Breast epithelium (tissue), 4 donors: Measurements from ENCODE around the gene FBXO39. TPM values are rescaled to one million over a fixed set of nuclear protein-coding genes. Genes with fewer than 3 reads are reported as not detected.
A peak's percentile ranks its signal among the peaks of the same experiment; 100 is the strongest.

Experiments
- DNase-seq, 2 donors: peaks; one replicate each; pipeline ENCODE4 v3.0.0-alpha.2; 2019; ENCODE audit warnings: low spot score in 2 of 2
- H3K27ac ChIP-seq, 2 donors: fragments of 200-600 bp; sonication (generic) in 1 of 2; one replicate each; pipeline ENCODE4 v1.5.1; 2016 to 2019; ENCODE audit warnings: mild to moderate bottlenecking in 1 of 2
- H3K27me3 ChIP-seq, 2 donors: fragments of 200-600 bp; sonication (generic) in 1 of 2; one replicate each; pipeline versions ENCODE4 v1.5.1 to v1.6.0; 2017 to 2019; ENCODE audit warnings: control low read depth in 1 of 2, mild to moderate bottlenecking in 1 of 2
- H3K36me3 ChIP-seq: fragments of 200-600 bp; one replicate; pipeline ENCODE4 v1.5.1; 2019
- H3K4me1 ChIP-seq, 2 donors: fragments of 200-600 bp; sonication (generic); one replicate each; pipeline ENCODE4 v1.5.1; 2016 to 2019; ENCODE audit warnings: control low read depth in 1 of 2
- H3K4me3 ChIP-seq, 3 donors: fragments of 200-600 bp; sonication (generic); 1 replicate in 2 of 3; 2 replicates in 1 of 3; pipeline ENCODE4 v1.5.1; 2016 to 2019; ENCODE audit warnings: mild to moderate bottlenecking in 3 of 3, moderate library complexity in 2 of 3
- H3K9me3 ChIP-seq, 2 donors: fragments of 200-600 bp; sonication (generic) in 1 of 2; one replicate each; pipeline ENCODE4 v1.5.1; 2016 to 2019; ENCODE audit warnings: control low read depth in 1 of 2
- POLR2A ChIP-seq: fragments of 450-650 bp; IDR thresholded peaks from one replicate; pipeline ENCODE4 v1.6.1; 2016; ENCODE audit warnings: antibody characterized with exemption, mild to moderate bottlenecking, moderate library complexity
- POLR2AphosphoS5 ChIP-seq, 3 donors: sonication (generic); formaldehyde crosslinking; IDR thresholded peaks; one replicate each; pipeline ENCODE4 v1.6.1; 2017; ENCODE audit warnings: antibody characterized with exemption in 3 of 3
- intact Hi-C: fragments of 100-400 bp; cut with DNase I; formaldehyde crosslinking; loops from one replicate; pipeline ENCODE4 v1.15.1; 2023; ENCODE audit warnings: low total_unique reads
- total RNA-seq, 3 donors: library from RNA; depleted of rRNA; stranded (reverse); fragments of >200 nt; gene quantifications; one replicate each; pipeline ENCODE4 v1.1.0, GENCODE V29; 2016
- TF ChIP-seq, protein P1 (sequence below), 3 donors: fragments of 450-650 bp; IDR thresholded peaks; one replicate each; pipeline ENCODE4 v1.5.1; 2016 to 2017; ENCODE audit warnings: antibody characterized with exemption in 3 of 3, mild to moderate bottlenecking in 3 of 3, moderate library complexity in 3 of 3

FBXO39 gene
- total RNA-seq, 3 donors from 2014 or later, result 1.0 to 1.3 TPM; not detected in 1

GRCh38 chr17:6797718-6798351 is 21.8 kb downstream of the FBXO39 start:
- Histone ChIP-seq H3K36me3 (no peaks in the 10 kb centered on the region), H3K27ac (peak overlapping the region in 1 of 2 donors; percentile 25), H3K9me3 (no peaks in the 10 kb centered on the region), H3K27me3 (no peaks in the 10 kb centered on the region), H3K4me3 (no peak overlapping the region), H3K4me1 (no peaks in the 10 kb centered on the region)
- TF ChIP-seq POLR2AphosphoS5 (IDR thresholded peaks at IDR 0.05), result no peak
- TF ChIP-seq, protein P1, sequence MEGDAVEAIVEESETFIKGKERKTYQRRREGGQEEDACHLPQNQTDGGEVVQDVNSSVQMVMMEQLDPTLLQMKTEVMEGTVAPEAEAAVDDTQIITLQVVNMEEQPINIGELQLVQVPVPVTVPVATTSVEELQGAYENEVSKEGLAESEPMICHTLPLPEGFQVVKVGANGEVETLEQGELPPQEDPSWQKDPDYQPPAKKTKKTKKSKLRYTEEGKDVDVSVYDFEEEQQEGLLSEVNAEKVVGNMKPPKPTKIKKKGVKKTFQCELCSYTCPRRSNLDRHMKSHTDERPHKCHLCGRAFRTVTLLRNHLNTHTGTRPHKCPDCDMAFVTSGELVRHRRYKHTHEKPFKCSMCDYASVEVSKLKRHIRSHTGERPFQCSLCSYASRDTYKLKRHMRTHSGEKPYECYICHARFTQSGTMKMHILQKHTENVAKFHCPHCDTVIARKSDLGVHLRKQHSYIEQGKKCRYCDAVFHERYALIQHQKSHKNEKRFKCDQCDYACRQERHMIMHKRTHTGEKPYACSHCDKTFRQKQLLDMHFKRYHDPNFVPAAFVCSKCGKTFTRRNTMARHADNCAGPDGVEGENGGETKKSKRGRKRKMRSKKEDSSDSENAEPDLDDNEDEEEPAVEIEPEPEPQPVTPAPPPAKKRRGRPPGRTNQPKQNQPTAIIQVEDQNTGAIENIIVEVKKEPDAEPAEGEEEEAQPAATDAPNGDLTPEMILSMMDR (IDR thresholded peaks at IDR 0.05), result no peak
- no peak for TF ChIP-seq POLR2A
- intact Hi-C loops, result no loop called here
- DNase-seq, result no peak

DNA sequence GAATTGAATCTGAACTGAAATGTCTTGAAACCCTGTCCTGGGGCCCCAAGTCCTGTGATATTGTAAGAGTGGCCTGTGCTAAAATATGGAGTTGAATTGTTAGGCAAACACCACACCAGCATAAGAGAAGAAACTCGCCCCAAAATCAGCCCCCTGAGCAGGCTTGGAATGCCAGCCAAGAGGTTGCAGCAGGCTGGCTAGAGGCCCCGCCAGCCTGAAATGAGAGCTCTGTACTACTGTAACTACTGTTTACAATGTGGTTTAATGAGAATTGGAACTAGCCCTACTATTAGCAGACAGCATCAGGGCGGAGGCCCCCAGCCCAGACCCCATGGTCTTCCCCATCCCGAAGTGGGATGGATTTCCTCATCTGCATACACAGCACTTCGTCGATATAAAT is 23.7 kb downstream of the FBXO39 start:
- Histone ChIP-seq H3K36me3 (no peaks in the 10 kb centered on the region), H3K4me1 (no peaks in the 10 kb centered on the region), H3K27ac (no peak overlapping the region), H3K27me3 (no peaks in the 10 kb centered on the region), H3K9me3 (no peaks in the 10 kb centered on the region), H3K4me3 (no peak overlapping the region)
- TF ChIP-seq, protein P1 (IDR thresholded peaks at IDR 0.05), result no peak
- intact Hi-C loops, result no loop called here
- DNase-seq, result no peak

- DNase-seq, result no peak
- Histone ChIP-seq H3K9me3 (no peaks in the 10 kb centered on the region), H3K27ac (no peak overlapping the region), H3K36me3 (no peaks in the 10 kb centered on the region), H3K27me3 (no peaks in the 10 kb centered on the region), H3K4me1 (no peaks in the 10 kb centered on the region), H3K4me3 (no peak overlapping the region)
- intact Hi-C loops, result no loop called here
- no peak for TF ChIP-seq POLR2A
- TF ChIP-seq, protein P1 (IDR thresholded peaks at IDR 0.05), result no peak
- TF ChIP-seq POLR2AphosphoS5 (IDR thresholded peaks at IDR 0.05), result no peak
Measured at GRCh38 chr17:6800422-6801027, 24.5 kb downstream of the FBXO39 start.

GRCh38 chr17:6811510-6811909 is 35.5 kb downstream of the FBXO39 start:
- Histone ChIP-seq H3K9me3 (peaks cover 0 to 5% of the 10 kb centered on the region in 2 donors), H3K4me1 (no peaks in the 10 kb centered on the region), H3K36me3 (no peaks in the 10 kb centered on the region), H3K4me3 (no peak overlapping the region), H3K27ac (no peak overlapping the region), H3K27me3 (no peaks in the 10 kb centered on the region)
- intact Hi-C loops, result no loop called here
- TF ChIP-seq, protein P1 (IDR thresholded peaks at IDR 0.05), result no peak
- no peak for TF ChIP-seq POLR2A
- no peak for TF ChIP-seq POLR2AphosphoS5 (IDR thresholded peaks at IDR 0.05)
- no peak for DNase-seq

- peaks cover 0 to 5% of the 10 kb centered on the region in 2 donors for H3K9me3 ChIP-seq
- DNase-seq, result no peak
- H3K4me1 ChIP-seq, result no peaks in the 10 kb centered on the region
- TF ChIP-seq POLR2AphosphoS5 (IDR thresholded peaks at IDR 0.05), result no peak
- TF ChIP-seq, protein P1 (IDR thresholded peaks at IDR 0.05), result no peak
- no peak for TF ChIP-seq POLR2A
- intact Hi-C loops, result no loop called here
- H3K36me3 ChIP-seq, result no peaks in the 10 kb centered on the region
- H3K27ac ChIP-seq, result no peak overlapping the region
- H3K27me3 ChIP-seq, result no peaks in the 10 kb centered on the region
- no peak overlapping the region for H3K4me3 ChIP-seq
Measured at GRCh38 chr17:6812295-6812694, 36.3 kb downstream of the FBXO39 start.
